ENCODE data around the gene SLCO4A1.

Gene SLCO4A1

GRCh38 chr20:62702013-62702300, 59.7 kb downstream of the SLCO4A1 start:
- no peak for ATAC-seq
- no peak for TF ChIP-seq GLIS3 (CRISPR knock-in tag; IDR thresholded peaks at IDR 0.05)
- TF ChIP-seq ZC3H10 (CRISPR knock-in tag; IDR thresholded peaks at IDR 0.05): no peak
- no peak for TF ChIP-seq ZNF70 (CRISPR knock-in tag; IDR thresholded peaks at IDR 0.05)
- TF ChIP-seq OSR1 (CRISPR knock-in tag; IDR thresholded peaks at IDR 0.05): no peak
- TF ChIP-seq, protein P1, sequence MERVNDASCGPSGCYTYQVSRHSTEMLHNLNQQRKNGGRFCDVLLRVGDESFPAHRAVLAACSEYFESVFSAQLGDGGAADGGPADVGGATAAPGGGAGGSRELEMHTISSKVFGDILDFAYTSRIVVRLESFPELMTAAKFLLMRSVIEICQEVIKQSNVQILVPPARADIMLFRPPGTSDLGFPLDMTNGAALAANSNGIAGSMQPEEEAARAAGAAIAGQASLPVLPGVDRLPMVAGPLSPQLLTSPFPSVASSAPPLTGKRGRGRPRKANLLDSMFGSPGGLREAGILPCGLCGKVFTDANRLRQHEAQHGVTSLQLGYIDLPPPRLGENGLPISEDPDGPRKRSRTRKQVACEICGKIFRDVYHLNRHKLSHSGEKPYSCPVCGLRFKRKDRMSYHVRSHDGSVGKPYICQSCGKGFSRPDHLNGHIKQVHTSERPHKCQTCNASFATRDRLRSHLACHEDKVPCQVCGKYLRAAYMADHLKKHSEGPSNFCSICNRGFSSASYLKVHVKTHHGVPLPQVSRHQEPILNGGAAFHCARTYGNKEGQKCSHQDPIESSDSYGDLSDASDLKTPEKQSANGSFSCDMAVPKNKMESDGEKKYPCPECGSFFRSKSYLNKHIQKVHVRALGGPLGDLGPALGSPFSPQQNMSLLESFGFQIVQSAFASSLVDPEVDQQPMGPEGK (CRISPR knock-in tag; IDR thresholded peaks at IDR 0.05; ENCODE audit: borderline replicate concordance): no peak
- TF ChIP-seq ZFP3 (CRISPR knock-in tag; IDR thresholded peaks at IDR 0.05): no peak
- TF ChIP-seq, protein P2, sequence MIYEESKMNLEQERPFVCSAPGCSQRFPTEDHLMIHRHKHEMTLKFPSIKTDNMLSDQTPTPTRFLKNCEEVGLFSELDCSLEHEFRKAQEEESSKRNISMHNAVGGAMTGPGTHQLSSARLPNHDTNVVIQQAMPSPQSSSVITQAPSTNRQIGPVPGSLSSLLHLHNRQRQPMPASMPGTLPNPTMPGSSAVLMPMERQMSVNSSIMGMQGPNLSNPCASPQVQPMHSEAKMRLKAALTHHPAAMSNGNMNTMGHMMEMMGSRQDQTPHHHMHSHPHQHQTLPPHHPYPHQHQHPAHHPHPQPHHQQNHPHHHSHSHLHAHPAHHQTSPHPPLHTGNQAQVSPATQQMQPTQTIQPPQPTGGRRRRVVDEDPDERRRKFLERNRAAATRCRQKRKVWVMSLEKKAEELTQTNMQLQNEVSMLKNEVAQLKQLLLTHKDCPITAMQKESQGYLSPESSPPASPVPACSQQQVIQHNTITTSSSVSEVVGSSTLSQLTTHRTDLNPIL (CRISPR knock-in tag; IDR thresholded peaks at IDR 0.05; ENCODE audit: low read depth): no peak
- TF ChIP-seq TCF4 (CRISPR knock-in tag; IDR thresholded peaks at IDR 0.05; ENCODE audit: borderline replicate concordance): no peak
- no peak for TF ChIP-seq RARB (CRISPR knock-in tag; IDR thresholded peaks at IDR 0.05)
- TF ChIP-seq CSDC2 (CRISPR knock-in tag; IDR thresholded peaks at IDR 0.05): no peak

DNA sequence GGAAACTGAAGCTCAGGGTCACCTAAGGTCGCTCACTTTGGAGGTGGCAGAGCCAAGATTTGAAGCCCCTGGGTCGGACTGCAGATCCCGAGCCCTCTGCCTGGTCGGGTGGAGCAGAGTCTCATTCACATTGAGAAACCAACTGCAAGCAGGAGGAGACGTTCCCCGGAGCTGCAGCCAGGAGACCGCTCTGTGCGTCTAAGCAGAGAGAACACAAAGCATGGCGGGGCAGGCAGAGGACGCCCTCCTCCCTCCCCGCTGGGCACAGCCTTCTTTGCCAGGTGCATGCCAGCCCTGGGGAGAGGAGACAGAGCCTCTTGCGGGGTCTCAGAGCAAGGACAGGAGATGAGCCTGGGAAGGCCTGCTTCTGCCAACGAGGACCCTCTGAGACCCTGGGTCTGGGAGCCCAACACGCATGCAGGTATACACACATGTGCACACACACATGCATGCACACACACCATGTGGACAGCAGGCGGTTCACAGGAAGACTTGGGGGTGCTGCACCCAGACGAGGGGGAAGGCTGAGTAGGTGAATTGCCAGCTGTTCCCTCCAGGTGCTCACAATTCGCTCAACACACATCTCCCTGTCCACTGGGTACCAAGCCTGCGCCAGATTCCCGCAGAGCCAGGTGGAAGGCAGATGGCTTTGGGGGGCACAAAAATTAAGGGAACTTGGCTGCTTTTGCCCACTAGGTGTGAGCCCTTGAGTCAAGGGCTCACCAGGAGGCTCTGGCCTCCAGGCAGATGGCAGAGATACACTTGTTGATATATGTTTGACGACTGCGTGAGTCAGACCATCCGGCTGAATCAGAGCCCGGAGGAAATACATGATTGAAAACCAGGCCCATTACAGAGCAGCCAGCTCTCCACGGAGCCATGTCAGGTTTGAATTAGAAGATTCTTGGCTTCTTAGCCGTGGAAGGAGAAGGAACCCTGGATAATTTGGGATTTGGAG, 60.9 kb downstream of the SLCO4A1 start:
- TF ChIP-seq TOX (CRISPR knock-in tag; IDR thresholded peaks at IDR 0.05; ENCODE audit: borderline replicate concordance) (no peak), TSHZ2 (CRISPR knock-in tag; IDR thresholded peaks at IDR 0.05) (no peak), ZNF70 (CRISPR knock-in tag; IDR thresholded peaks at IDR 0.05) (no peak), ISL1 (CRISPR knock-in tag; IDR thresholded peaks at IDR 0.05) (no peak), ZFP3 (CRISPR knock-in tag; IDR thresholded peaks at IDR 0.05) (no peak), BACH2 (CRISPR knock-in tag; IDR thresholded peaks at IDR 0.05; ENCODE audit: borderline replicate concordance) (no peak), ZNF565 (CRISPR knock-in tag; conservative IDR thresholded peaks at IDR 0.05; ENCODE audit: low read depth) (no peak), CSDC2 (CRISPR knock-in tag; IDR thresholded peaks at IDR 0.05) (no peak), RARB (CRISPR knock-in tag; IDR thresholded peaks at IDR 0.05) (no peak), ZNF8 (CRISPR knock-in tag; IDR thresholded peaks at IDR 0.05) (no peak), SNAI2 (CRISPR knock-in tag; IDR thresholded peaks at IDR 0.05) (no peak), ZFP30 (CRISPR knock-in tag; IDR thresholded peaks at IDR 0.05) (no peak)
- TF ChIP-seq, protein P3, sequence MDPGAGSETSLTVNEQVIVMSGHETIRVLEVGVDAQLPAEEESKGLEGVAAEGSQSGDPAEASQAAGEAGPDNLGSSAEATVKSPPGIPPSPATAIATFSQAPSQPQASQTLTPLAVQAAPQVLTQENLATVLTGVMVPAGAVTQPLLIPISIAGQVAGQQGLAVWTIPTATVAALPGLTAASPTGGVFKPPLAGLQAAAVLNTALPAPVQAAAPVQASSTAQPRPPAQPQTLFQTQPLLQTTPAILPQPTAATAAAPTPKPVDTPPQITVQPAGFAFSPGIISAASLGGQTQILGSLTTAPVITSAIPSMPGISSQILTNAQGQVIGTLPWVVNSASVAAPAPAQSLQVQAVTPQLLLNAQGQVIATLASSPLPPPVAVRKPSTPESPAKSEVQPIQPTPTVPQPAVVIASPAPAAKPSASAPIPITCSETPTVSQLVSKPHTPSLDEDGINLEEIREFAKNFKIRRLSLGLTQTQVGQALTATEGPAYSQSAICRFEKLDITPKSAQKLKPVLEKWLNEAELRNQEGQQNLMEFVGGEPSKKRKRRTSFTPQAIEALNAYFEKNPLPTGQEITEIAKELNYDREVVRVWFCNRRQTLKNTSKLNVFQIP (CRISPR knock-in tag; IDR thresholded peaks at IDR 0.05; ENCODE audit: borderline replicate concordance, low read depth): no peak
- TF ChIP-seq, protein P2 (CRISPR knock-in tag; IDR thresholded peaks at IDR 0.05; ENCODE audit: low read depth): no peak
- ATAC-seq: peak; percentile 89

DNA sequence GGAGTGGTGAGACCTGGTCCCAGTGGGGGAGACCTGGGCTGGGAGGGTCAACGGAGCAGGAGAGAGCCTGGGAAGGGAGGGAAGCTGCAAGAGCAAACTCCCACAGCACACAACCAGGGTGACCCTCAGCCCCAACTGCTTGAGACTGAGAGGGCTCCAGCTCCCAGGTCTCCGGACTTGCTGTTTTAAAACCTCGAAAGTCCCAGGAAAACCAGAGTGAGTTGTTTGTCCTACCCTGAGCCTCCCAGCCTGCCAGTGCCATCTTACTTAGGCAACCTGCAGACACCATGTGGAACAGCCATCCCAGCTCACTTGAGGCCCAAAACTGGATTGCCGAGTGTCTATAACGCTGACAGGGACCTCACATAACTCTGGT, 61.5 kb downstream of the SLCO4A1 start:
- ATAC-seq: peak; percentile 36
- TF ChIP-seq TSHZ2 (CRISPR knock-in tag; IDR thresholded peaks at IDR 0.05) (no peak), ZFP30 (CRISPR knock-in tag; IDR thresholded peaks at IDR 0.05) (no peak), SNAI2 (CRISPR knock-in tag; IDR thresholded peaks at IDR 0.05) (no peak), ESRRG (CRISPR knock-in tag; IDR thresholded peaks at IDR 0.05) (no peak), RARB (CRISPR knock-in tag; IDR thresholded peaks at IDR 0.05) (no peak), PPARA (CRISPR knock-in tag; IDR thresholded peaks at IDR 0.05; ENCODE audit: borderline replicate concordance) (no peak), BACH2 (CRISPR knock-in tag; IDR thresholded peaks at IDR 0.05; ENCODE audit: borderline replicate concordance) (no peak), GLIS3 (CRISPR knock-in tag; IDR thresholded peaks at IDR 0.05) (no peak), ISL1 (CRISPR knock-in tag; IDR thresholded peaks at IDR 0.05) (no peak), ARNTL (CRISPR knock-in tag; IDR thresholded peaks at IDR 0.05; ENCODE audit: borderline replicate concordance, low read depth) (no peak), ZNF70 (CRISPR knock-in tag; IDR thresholded peaks at IDR 0.05) (no peak)
